LNCAP (cell line): ENCODE measurements around the gene FAM209B.

Experiments used
- CTCF ChIP-seq: fragments of 450-650 bp; IDR thresholded peaks from 2 replicates; pipeline ENCODE4 v1.5.1; 2017; ENCODE audit warnings: mild to moderate bottlenecking

FAM209B gene

DNA sequence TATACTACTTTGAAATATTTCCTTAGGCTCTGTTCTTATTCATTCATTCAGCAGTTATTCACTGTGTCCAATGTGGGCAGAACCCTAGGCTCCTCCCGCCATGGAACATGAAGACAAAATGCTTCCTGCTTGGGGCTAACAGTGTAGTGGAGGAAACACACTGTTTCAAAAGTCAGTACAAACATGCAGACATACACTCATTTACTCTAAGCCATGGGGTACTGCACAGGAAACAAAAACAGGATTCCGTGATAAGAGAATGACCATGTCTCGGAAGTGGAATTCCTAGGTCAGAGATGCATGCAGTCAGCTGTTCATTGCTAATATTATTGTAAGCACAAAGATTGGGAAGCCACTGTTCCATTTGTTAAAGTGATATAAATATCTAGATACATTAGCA lies 26.9 kb upstream of the FAM209B start:
- no peak for TF ChIP-seq CTCF

- TF ChIP-seq CTCF = no peak
These were observed 21.1 kb upstream of the FAM209B start for GRCh38 chr20:56511926-56512325.

GRCh38 chr20:56513161-56514150 lies 19.6 kb upstream of the FAM209B start:
- TF ChIP-seq CTCF = no peak

- no peak for TF ChIP-seq CTCF
These were observed 16.4 kb upstream of the FAM209B start for GRCh38 chr20:56516631-56517030.

- TF ChIP-seq CTCF = no peak
These were observed 15.8 kb upstream of the FAM209B start for GRCh38 chr20:56517211-56517610.

DNA sequence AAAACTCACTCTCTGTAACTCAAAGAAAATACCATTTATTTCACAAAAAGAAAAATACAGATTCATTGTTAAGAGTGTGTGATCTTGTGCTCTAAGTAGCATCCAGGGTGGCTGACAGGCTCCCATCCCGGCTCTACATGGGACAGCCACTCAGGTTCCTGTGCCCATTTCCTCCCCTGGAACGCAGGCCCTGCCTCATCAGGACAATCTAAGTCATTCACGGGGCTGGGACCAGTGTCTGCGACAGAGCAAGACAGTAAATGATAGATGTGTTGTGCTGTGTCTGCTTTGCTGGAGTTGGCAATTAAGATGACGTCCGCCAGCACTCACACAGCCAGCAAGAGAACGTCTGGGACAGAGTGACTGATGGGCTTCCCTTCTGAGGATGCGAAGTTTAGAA lies 15.4 kb upstream of the FAM209B start:
- TF ChIP-seq CTCF = no peak

- TF ChIP-seq CTCF = no peak
These were observed 14.9 kb upstream of the FAM209B start for GRCh38 chr20:56518126-56518525.
